NCI-H1930 (cell line): Measurements from ENCODE around the gene IGF2.

Experiments used
- DNase-seq, 2 experiments: peaks; one replicate each; lab custom pipeline; 2025; lab: John Stamatoyannopoulos, UW

Gene IGF2

GRCh38 chr11:2103668-2104523, 35.3 kb downstream of the IGF2 start:
- DNase-seq, result no peak

- no peak for DNase-seq
These were observed 36.3 kb downstream of the IGF2 start for GRCh38 chr11:2102883-2103213.

GRCh38 chr11:2102132-2102882, 36.9 kb downstream of the IGF2 start:
- DNase-seq, result no peak

- no peak for DNase-seq
These were observed 38.0 kb downstream of the IGF2 start for GRCh38 chr11:2101171-2101675.

- DNase-seq, result no peak
These were observed 38.6 kb downstream of the IGF2 start for GRCh38 chr11:2100361-2101170.

- DNase-seq, result no peak
These were observed 39.5 kb downstream of the IGF2 start for GRCh38 chr11:2099516-2100349.

- DNase-seq, result no peak
These were observed 40.3 kb downstream of the IGF2 start for GRCh38 chr11:2098691-2099515.

- no peak for DNase-seq
These were observed 41.0 kb downstream of the IGF2 start for GRCh38 chr11:2097998-2098690.

- no peak for DNase-seq
These were observed 41.7 kb downstream of the IGF2 start for GRCh38 chr11:2097356-2097997.

- no peak for DNase-seq
These were observed 42.3 kb downstream of the IGF2 start for GRCh38 chr11:2096919-2097301.

GRCh38 chr11:2096011-2096918, 42.9 kb downstream of the IGF2 start:
- no peak for DNase-seq

- DNase-seq, result no peak
These were observed 43.6 kb downstream of the IGF2 start for GRCh38 chr11:2095542-2095941.

GRCh38 chr11:2095198-2095520, 44.0 kb downstream of the IGF2 start:
- no peak for DNase-seq

- DNase-seq, result no peak
These were observed 44.6 kb downstream of the IGF2 start for GRCh38 chr11:2094354-2095197.

GRCh38 chr11:2093575-2094353, 45.4 kb downstream of the IGF2 start:
- no peak for DNase-seq

- no peak for DNase-seq
These were observed 46.2 kb downstream of the IGF2 start for GRCh38 chr11:2092956-2093412.

- DNase-seq, result no peak
These were observed 46.7 kb downstream of the IGF2 start for GRCh38 chr11:2092464-2092910.
